Vagina (tissue), 2 donors: ENCODE data around the gene SOCS1. TPM values are rescaled to one million over a fixed set of nuclear protein-coding genes. Genes with fewer than 3 reads are reported as not detected.

Experiments used
- DNase-seq, 2 donors: peaks; one replicate each; pipeline ENCODE4 v3.0.0-alpha.2; 2017; ENCODE audit errors: extremely low spot score in 2 of 2
- H3K27ac ChIP-seq: fragments of 200-600 bp; sonication (generic); one replicate; pipeline ENCODE4 v1.5.1; 2019
- H3K27me3 ChIP-seq: fragments of 200-600 bp; sonication (generic); one replicate; pipeline ENCODE4 v1.5.1; 2019
- H3K36me3 ChIP-seq, 2 donors: fragments of 200-600 bp; sonication (generic); one replicate each; pipeline ENCODE4 v1.5.1; 2017 to 2019
- H3K4me1 ChIP-seq: fragments of 200-600 bp; sonication (generic); one replicate; pipeline ENCODE4 v1.5.1; 2019
- H3K4me3 ChIP-seq, 2 donors: fragments of 200-600 bp; sonication (generic); 1 replicate in 1 of 2; 2 replicates in 1 of 2; pipeline ENCODE4 v1.5.1; 2016 to 2019
- H3K9me3 ChIP-seq: fragments of 200-600 bp; sonication (generic); one replicate; pipeline ENCODE4 v1.5.1; 2019
- CTCF ChIP-seq, 3 experiments: fragments of 450-650 bp in 2 of 3; fragments of 200-600 bp in 1 of 3; sonication (generic) in 1 of 3; IDR thresholded peaks; one replicate each; pipeline ENCODE4 v1.5.1; 2017 to 2019; ENCODE audit warnings: antibody characterized with exemption in 3 of 3, mild to moderate bottlenecking in 2 of 3, moderate library complexity in 2 of 3
- POLR2A ChIP-seq, 2 donors: fragments of 450-650 bp; IDR thresholded peaks; one replicate each; pipeline ENCODE4 v1.6.1; 2017; ENCODE audit warnings: antibody characterized with exemption in 2 of 2, mild to moderate bottlenecking in 2 of 2, moderate library complexity in 2 of 2
- POLR2AphosphoS5 ChIP-seq, 2 donors: sonication (generic); formaldehyde crosslinking; IDR thresholded peaks; one replicate each; pipeline ENCODE4 v1.9.0; 2017; ENCODE audit warnings: antibody characterized with exemption in 2 of 2, mild to moderate bottlenecking in 2 of 2, low read depth in 1 of 2; ENCODE audit not compliant: insufficient read depth in 1 of 2
- intact Hi-C: fragments of 100-400 bp; cut with DNase I; formaldehyde crosslinking; loops from one replicate; pipeline ENCODE4 v1.15.1; 2023
- total RNA-seq: library from RNA; depleted of rRNA; stranded (reverse); fragments of >200 nt; gene quantifications from one replicate; pipeline ENCODE4 v1.2.3, GENCODE V29; 2016

The SOCS1 gene
- total RNA-seq, 1 donor from 2014 or later = 22.1 TPM

GRCh38 chr16:11251525-11252481 lies 4.2 kb downstream of the SOCS1 start:
- Histone ChIP-seq H3K36me3 (no peaks in the 10 kb centered on the region), H3K4me3 (peak overlapping the region in 1 of 2 donors; percentile 9), H3K4me1 (peaks cover 28% of the 10 kb centered on the region), H3K27ac (peak overlapping the region; percentile 99), H3K9me3 (no peaks in the 10 kb centered on the region), H3K27me3 (no peaks in the 10 kb centered on the region)
- DNase-seq = no peak
- no peak for TF ChIP-seq POLR2A (IDR thresholded peaks at IDR 0.05)
- TF ChIP-seq CTCF (IDR thresholded peaks at IDR 0.05) = no peak
- TF ChIP-seq POLR2AphosphoS5 (IDR thresholded peaks at IDR 0.05; ENCODE audit: insufficient read depth in 1 of 2, low read depth in 1 of 2) = peak in 1 of 2 donors; percentile 25
- intact Hi-C loops = loop anchor here (10.0 kb wide), 1 partner anchor 697 kb away; no protein-coding TSS in a partner anchor

- TF ChIP-seq POLR2A (IDR thresholded peaks at IDR 0.05) (no peak), CTCF (IDR thresholded peaks at IDR 0.05) (no peak), POLR2AphosphoS5 (IDR thresholded peaks at IDR 0.05; ENCODE audit: insufficient read depth in 1 of 2, low read depth in 1 of 2) (no peak)
- intact Hi-C loops = loop anchor here (10.0 kb wide), 1 partner anchor 696 kb away; no protein-coding TSS in a partner anchor
- no peaks in the 10 kb centered on the region for H3K36me3 ChIP-seq
- H3K27me3 ChIP-seq = no peaks in the 10 kb centered on the region
- peak overlapping the region; percentile 99 for H3K27ac ChIP-seq
- H3K4me3 ChIP-seq = no peak overlapping the region
- no peaks in the 10 kb centered on the region for H3K9me3 ChIP-seq
- H3K4me1 ChIP-seq = peaks cover 25% of the 10 kb centered on the region
- DNase-seq = no peak
These were observed 5.0 kb downstream of the SOCS1 start for GRCh38 chr16:11250786-11251524.

- intact Hi-C loops = loop anchor here (10.0 kb wide), 1 partner anchor 695 kb away; no protein-coding TSS in a partner anchor
- no peak for DNase-seq
- Histone ChIP-seq H3K4me1 (peaks cover 25% of the 10 kb centered on the region), H3K27me3 (no peaks in the 10 kb centered on the region), H3K4me3 (no peak overlapping the region), H3K9me3 (no peaks in the 10 kb centered on the region), H3K27ac (no peak overlapping the region), H3K36me3 (no peaks in the 10 kb centered on the region)
- TF ChIP-seq CTCF (IDR thresholded peaks at IDR 0.05) (no peak), POLR2A (IDR thresholded peaks at IDR 0.05) (no peak), POLR2AphosphoS5 (IDR thresholded peaks at IDR 0.05; ENCODE audit: insufficient read depth in 1 of 2, low read depth in 1 of 2) (no peak)
These were observed 5.8 kb downstream of the SOCS1 start for GRCh38 chr16:11250091-11250785.

GRCh38 chr16:11249233-11250061 lies 6.6 kb downstream of the SOCS1 start:
- DNase-seq = no peak
- intact Hi-C loops = loop anchor here (2.0 to 10.0 kb wide), 2 partner anchors 281 to 695 kb away; no protein-coding TSS in a partner anchor
- Histone ChIP-seq H3K9me3 (no peaks in the 10 kb centered on the region), H3K27me3 (no peaks in the 10 kb centered on the region), H3K27ac (no peak overlapping the region), H3K4me1 (peaks cover 19% of the 10 kb centered on the region), H3K4me3 (no peak overlapping the region), H3K36me3 (no peaks in the 10 kb centered on the region)
- TF ChIP-seq CTCF (IDR thresholded peaks at IDR 0.05) = no peak
- TF ChIP-seq POLR2A (IDR thresholded peaks at IDR 0.05) = no peak
- TF ChIP-seq POLR2AphosphoS5 (IDR thresholded peaks at IDR 0.05; ENCODE audit: insufficient read depth in 1 of 2, low read depth in 1 of 2) = no peak
